ENCODE measurements around the gene PLD6.

DNA sequence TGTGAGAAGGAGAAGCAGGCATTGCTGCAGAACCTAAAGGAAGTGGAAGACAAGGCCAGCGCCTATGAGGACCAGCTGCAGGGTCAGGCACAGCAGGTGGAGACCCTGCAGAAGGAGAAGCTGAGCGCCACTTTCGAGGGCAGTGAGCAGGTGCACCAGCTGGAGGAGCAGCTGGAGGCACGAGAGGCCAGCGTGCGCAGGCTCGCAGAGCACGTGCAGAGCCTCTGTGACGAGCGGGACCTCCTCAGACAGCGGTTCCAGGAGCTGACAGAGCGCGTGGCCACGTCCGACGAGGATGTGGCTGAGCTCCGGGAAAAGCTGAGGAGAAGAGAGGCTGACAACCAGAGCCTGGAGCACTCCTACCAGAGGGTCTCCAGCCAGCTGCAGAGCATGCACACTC lies 41.5 kb downstream of the PLD6 start:
- TF ChIP-seq EZH2phosphoT487 (IDR thresholded peaks at IDR 0.05; ENCODE audit: insufficient read depth, low read depth) (no peak), EZH2 (IDR thresholded peaks at IDR 0.05; ENCODE audit: insufficient read depth, poor library complexity, severe bottlenecking) (no peak)
